COLO829 (cell line): ENCODE measurements around the gene KRT80.
"Not testable (repeated sequence)": the region's sequence is repeated elsewhere in the genome, so short reads cannot be mapped to it uniquely, and the experiment has no call there.

ENCODE experiments used
- DNase-seq: peaks from one replicate; pipeline ENCODE4 v3.0.0; 2012; ENCODE audit warnings: low spot score

Gene KRT80

DNA sequence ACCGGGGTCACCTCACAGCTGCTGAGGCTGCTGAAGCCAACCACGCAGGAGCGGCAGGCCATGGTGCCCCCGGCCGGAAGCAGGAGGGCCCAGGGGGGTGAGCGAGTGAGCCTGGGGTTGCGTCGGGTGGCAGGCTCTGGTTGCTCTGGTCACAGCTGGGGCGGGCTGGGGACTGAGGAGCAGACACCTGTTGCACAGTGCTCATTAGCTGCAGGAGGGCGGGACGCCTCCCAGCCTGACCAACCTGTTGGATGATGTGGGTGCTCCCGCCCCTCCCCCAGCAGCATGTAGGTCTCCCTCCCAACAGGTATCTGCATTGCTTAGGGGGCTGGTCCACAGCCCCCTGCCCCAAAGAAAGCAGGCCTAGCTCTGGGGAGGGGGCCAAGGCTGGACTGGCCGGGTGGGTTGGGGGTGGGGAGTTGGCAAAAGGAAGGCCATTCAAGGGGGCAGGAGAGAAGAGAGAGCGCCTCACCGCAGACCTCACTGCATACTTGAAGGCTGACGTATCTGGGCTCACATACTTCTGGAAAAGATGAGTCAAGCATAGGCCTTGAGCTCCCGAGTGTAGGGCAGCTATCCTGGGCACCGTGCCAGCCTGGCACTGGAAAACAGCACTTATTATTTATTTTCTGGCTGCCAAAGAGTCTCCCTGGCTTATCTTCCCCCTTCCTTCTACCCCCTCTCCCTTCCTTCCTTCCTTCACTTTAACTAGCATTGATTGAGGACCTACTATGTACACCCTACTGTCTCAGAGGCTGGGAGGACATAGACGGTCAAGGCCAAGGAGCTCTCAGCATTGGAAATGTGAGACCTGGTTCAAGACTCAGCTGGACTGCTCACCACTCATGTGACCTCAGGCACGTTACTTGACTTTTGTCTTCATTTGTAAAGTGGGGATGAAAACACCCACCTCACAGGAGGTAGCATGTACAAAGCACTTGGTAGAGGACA is at the start of gene KRT80:
KRT80 (minus strand) TSS at position 174 of the 951 bp plus-strand sequence; CDS start at position 62, 112 bp downstream.
- peak; percentile 99 for DNase-seq

DNA sequence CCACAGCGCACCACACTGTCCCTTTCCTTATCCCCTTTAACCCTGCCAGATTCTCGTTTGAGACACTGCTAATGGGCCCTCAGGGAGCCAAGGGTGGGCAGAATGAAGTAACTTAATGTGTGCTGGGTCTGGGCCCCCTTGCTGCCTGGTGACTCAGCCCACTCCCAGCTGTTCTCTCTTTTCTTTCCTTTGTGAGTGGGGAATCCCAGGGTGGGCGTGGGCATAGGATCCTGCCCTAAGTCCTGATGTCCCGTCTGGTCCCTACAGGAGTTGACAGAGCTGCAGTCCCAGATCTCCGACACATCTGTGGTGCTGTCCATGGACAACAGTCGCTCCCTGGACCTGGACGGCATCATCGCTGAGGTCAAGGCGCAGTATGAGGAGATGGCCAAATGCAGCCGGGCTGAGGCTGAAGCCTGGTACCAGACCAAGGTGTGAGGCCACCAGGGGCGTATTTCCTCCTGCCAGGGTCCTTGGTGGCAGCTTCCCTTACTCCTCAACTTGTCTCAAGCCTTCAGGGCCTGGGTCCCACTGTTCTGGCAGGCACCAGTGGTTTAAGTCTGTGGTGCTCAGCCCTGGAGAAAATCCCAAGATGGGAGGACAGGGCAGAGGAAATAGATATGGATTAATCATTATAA is 49.5 kb upstream of the KRT80 start:
- DNase-seq, result no peak

DNA sequence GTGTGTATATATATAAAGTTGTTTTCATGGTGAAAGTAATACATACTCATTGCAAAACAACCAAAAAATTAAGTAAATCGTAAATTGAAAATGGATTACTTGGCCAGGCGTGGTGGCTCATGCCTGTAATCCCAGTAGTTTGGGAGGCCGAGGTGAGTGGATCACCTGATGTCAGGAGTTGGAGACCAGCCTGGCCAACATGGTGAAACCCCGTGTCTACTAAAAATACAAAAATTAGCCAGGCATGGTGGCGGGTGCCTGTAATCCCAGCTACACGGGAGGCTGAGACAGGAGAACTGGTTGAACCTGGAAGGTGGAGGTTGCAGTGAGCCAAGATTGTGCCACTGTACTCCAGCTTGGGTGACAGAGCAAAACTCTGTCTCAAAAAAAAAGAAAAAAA is 48.4 kb upstream of the KRT80 start:
- not testable (repeated sequence) for DNase-seq

DNA sequence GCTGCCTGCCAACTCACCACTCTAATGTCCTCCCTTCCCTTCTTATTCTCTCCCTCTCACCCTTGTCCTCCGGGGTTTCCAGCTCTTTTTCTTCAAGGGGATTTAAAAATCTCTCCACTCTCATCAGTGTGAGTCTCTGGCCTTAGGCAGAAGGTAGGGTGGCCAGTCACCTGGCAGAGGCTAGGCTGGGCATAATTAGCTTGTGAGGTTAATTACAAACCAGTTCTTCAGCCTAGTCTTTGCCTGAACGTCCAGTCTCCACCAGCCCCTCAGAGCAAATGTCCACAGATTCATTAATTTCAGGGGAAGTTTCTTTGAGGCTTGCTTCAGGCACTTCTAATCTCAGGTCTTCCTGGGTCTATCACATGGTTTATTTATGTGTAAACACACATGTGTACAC is 48.0 kb upstream of the KRT80 start:
- no peak for DNase-seq

DNA sequence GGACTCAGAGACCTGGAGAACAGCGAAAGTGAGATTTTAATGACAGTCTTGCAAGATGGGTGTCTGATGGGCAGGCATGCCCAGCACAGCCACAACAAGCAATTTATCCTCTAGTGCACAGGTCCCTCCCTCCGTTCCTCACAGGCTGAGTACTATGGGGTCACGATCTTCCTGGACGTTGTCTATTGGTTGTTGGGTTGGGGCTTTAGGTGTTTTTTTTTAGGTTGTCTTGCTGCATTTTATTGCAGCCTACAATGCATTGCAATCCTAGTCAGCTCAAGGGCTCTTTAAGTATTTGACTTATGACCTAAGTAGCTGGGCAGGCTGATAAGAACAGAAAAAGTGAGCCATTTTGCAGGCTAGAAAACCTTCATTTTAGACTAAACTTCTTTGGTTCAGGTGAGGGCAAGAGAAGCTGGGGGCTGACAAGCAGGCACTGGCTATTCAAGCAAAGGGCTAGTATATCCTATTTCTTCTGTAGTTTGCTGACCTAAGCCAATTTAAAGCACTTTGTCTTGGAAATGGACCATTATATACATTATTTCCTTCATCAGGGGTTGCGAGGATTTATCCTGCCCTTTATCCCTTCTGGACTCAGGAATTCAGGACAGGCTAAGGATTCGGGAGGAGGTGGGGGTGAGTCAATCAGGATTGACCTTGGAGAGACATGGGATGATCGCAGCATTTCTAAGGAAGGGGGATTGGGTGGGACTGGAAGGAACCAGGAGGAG is 47.3 kb upstream of the KRT80 start:
- no peak for DNase-seq

DNA sequence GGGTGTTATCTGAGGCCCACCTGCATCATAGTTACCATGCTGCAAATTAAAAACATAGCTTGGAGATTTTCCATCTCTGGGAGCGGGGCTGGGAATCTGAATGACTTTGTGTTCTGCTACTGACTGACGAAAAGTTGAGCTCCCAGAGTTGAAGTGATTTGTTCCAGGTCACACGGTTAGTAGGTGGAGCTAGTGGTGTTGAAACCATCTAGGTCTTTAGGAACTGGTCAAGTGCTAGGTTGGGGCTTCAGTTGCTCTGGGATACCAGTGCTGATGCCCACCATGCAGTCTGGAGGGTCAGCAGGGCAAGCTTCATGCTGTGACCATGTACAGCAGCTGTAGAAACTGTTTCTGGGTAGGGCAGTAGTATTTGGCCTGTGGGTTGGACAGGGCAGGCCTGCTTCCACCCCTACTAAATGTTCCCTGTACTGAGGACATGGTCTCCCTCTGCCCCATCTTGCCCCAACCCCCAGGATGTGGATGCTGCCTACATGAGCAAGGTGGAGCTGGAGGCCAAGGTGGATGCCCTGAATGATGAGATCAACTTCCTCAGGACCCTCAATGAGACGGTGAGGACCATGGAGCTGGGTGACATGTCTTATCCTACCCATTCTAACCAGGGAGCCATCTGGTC is 46.5 kb upstream of the KRT80 start:
- no peak for DNase-seq

DNA sequence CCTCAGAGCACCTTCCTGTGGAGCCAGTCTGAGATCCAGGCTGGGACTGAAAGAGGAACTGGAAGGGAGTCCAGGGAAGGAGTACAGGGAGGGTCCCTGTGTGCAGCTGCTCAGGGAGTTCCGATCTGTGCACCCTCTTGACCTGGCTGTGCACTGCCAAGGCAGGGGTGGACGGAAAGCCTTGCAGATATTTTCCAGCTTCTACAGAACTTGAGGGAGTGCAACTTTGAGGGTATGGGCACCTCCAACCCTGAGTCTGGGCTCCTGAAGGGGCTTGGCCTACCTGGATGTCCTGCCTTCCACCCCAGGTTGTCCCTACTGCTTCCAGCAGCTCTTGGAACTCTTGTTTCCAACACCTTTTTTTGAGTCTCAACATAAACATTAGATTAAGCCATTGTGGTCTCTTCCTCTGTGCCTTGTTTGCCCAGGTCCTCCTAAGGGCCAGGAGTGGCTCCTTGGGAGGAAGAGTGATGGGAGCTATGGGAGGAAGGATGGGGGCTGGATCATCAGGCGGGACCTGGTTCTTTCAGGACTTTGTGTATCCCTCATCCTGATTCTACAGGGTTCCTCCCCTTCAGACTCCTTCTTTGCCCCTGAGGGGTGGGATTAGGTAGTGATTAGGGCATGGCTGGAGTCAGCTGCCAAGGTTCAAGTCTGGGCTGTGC is 44.7 kb upstream of the KRT80 start:
- DNase-seq, result no peak

DNA sequence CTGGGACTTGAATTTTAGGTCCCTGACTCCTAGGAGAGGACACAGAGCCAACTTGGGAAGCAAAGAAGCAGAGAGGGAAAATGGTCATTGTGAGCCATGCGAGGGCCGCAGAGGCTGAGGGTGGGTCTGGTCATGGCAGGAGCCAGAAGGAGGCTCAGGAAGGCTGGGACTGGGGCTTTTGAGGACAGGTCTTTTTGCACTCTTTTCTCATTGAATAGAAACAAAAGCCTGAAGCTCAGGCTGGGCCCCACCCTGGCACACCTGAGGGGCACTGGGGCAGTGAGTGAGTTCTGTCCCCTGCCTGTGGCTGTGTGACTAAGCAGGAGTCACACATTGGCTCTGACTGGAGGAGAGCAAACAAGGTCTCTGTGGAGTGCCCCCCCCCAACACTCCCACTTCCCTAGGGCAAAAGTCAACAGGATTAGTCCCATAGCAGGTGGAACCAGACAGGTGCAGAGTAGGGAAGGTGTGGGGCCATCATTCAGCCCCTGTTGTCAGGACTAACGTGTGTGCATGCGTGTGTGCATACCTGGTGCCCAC is 44.1 kb upstream of the KRT80 start:
- DNase-seq, result no peak

DNA sequence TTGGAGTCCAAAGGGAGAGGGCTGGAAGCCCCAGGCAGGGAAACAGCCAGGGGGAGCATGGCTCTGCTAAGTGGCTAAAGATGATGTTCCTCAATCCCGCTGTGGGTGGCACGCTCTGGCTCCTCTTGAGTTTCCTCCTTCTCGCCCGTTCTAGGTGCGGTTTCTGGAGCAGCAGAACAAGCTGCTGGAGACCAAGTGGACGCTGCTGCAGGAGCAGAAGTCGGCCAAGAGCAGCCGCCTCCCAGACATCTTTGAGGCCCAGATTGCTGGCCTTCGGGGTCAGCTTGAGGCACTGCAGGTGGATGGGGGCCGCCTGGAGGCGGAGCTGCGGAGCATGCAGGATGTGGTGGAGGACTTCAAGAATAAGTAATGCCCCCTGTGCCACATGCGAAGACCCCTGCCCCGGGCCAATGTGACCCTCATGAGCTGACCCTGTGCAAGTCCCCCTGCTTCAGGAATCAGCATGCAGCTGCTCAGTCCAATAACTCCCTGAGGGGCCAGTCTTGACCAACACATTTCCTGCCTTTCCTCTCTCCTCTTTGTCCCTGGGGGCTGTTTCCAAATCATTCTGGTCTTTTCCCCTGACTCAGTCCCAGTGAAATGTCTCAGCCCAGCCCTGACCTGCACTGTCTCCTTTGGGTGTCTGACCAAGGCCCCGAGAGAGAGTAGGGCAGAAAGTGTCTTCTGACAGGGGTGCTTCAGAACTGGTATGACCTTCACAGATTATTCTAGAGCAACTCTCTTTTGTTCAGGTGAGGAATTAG is 43.4 kb upstream of the KRT80 start:
- no peak for DNase-seq

DNA sequence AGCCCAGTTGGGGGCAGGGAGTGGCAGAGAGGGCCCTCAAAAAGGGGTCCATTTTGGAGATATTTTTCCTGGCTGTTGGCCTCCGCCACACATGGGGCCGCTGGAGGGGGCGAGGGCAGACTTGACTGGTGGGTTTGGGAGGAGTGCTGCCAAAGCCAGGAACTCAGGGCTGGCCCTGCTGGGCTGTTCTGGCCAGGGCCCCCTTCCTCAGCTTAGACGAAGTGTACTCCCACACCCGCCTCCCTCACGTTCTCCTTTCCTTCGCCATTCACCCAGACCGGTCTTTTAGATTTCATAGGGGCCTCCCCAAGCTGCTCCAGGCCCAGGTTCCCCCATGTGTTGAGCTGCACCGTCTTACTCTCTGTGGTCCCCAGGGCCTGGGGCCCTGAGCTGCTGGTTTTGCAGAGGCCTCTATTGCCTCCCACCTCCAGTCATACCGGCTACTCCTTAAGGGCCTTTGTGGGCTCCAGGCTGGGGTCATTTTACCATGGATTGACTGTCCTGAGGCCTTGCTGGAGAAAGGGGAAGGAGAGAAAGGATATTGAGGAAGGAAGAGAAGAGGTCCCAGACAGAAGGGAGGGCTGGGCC is 42.5 kb upstream of the KRT80 start:
- no peak for DNase-seq

DNA sequence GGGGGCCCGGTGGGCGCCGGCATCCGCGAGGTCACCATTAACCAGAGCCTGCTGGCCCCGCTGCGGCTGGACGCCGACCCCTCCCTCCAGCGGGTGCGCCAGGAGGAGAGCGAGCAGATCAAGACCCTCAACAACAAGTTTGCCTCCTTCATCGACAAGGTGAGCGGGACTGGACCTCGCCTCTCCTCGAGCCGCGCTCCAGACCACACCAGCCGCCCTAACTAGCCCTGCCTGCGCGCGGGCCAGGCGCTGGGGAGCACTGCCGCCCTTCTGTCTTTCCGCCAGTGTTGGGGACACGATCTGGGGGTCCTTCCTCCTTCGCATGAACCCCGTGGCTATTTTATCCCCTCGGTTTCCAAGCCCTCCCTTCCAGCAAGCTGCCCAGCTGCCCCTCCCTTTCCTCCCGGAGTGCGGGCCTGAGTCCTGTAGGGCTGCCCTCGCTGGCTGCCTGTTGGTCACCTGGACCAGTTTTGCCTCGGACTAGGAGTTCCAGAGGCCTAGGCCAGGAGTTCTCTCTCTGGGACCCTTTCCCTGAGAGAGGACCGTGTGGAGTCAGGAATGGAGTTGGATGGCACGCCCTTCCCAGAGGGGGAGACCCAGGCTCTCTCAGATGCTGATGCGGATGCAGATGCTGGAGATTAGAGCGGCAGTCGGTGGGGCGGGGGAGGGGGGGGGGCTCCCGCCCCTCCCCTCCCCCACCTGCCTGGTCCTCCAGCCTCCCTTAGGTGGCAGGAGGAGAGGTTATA is 41.8 kb upstream of the KRT80 start:
- no peak for DNase-seq

DNA sequence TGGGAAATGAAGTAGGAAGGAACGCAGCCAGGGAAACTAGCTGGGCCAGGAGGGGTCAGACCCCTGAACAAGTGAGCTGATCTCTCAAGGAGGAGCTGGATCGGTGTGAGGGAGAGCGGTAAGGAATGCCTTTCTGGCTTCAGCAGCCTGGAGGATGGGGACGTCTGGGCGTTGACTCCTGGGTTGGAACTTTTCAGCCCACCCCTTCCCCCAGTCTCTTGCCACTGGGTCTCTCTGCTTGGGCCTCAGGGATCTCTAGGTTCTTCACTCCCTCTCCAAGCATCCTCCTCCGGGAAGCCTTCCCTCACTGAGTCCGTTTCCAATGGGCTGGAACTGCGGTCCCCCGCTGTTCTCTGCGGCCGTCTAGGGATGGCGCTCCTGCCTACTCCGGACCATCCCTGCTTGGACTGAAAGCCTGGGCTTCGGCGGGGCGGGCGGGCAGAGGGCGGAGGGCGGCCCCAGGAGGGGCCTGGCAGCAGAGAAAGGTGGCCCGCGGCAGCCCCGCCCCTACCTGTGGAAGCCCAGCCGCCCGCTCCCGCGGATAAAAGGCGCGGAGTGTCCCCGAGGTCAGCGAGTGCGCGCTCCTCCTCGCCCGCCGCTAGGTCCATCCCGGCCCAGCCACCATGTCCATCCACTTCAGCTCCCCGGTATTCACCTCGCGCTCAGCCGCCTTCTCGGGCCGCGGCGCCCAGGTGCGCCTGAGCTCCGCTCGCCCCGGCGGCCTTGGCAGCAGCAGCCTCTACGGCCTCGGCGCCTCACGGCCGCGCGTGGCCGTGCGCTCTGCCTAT is 41.1 kb upstream of the KRT80 start, which contains the start of gene KRT7:
KRT7 (plus strand) TSS at position 570 of the 788 bp plus-strand sequence; CDS start at position 624, 54 bp downstream.
- no peak for DNase-seq

DNA sequence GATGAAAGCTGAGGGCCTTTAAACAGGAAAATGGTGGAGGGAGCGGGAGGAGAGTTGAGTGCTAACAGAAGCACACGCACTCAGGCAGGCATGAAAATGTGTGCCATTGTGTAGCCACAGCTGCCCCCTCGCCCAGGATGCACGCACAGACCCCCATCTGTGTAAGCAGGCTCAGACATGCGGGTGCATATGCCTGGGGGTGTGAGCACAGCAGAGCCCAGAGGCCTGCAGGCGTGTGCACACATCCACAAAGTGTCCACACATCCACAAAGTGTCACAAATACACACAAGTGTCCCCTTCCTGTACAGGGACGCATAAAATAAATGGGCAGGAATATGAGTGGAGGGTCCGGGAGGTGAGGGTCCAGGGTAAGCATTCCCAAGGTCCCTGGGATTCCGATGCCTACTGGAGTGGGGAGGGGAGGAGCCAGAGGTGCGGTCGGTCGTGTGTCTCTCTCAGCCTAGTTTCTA is 40.4 kb upstream of the KRT80 start:
- DNase-seq, result no peak

DNA sequence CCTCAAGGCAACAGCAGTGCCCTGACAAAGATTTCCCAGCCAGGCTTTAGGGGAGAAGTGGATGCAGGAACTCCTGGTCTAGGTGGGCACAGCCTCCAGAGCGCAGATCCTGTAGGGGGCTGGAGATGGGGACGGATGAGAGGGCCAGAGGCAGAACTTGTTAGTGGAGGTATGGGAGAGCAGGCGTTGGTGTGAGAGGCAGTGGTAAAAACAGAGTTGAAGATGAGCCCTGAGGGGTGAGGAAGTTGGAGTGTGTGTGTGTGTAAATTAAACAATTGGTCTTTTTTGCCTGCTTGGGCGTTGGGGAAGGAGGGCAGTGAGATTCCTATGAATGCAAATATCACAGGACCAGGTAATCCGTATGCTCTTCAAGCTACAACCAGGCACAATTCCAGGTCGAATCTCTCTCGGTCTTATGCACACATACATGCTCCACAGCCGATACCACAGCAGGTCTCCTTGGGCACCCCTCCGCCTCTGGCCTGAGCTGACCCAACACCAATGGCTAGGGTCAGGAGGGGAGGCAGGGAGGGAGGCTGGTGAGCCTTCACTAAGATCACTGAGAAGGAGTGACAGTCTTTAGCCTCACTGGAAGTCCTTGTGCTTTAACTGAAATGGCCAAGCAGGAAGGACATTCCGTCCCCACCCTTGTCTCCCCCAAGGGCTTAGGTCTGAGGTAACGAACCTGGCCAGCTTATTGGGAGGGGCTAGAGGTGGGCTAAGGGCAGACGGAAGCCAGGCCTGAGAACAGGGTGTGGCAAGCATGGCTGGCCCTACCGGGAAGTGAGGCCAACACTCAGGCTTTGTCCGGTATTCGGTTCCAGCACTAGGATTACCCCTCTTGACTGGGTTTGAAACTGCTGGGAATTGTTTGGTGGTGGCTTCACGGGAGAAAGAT is 39.7 kb upstream of the KRT80 start:
- DNase-seq, result no peak

DNA sequence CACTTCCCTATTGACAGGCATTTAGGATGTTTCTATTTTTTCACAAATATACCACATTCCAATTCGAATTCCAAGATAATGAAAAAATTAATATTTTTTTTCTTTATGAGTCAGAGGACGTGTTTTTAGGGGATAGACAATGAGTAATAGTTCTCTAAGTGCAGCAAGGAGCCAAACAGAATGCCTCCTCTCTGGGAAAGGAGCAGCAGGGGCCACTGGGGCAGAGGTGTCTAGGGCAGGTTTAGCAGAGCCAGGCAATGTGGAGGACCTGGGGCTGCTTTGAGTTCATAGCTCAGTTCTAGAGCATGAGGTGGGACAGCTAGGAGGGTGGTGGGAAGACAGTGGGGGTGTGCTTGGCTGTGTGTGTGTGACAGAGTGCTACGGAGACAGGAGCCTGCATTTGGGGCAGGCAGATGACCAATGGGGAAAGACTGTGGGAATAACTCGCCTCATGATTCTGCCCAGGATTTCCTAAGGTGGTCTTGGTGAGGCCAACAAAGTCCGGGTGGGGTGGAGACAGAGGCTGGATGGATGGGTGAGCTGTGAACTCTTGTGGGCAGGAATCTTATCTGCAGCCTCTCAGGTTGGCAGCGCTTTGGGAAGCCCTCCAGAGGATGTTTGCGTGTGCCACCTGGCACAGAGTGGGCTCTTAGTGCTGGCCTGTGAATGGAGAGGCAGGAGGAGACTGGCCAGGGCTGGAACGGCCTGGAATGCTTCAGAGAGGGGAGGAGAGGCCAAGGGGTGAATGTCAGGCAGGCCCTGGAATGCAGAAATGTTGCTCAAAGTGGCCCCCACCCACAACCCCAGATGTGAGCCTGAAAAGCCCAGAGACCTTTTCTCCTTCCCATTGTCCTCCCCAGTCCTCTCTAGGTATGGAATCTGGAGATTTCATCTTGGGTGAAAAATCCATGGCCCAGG is 38.8 kb upstream of the KRT80 start:
- no peak for DNase-seq

DNA sequence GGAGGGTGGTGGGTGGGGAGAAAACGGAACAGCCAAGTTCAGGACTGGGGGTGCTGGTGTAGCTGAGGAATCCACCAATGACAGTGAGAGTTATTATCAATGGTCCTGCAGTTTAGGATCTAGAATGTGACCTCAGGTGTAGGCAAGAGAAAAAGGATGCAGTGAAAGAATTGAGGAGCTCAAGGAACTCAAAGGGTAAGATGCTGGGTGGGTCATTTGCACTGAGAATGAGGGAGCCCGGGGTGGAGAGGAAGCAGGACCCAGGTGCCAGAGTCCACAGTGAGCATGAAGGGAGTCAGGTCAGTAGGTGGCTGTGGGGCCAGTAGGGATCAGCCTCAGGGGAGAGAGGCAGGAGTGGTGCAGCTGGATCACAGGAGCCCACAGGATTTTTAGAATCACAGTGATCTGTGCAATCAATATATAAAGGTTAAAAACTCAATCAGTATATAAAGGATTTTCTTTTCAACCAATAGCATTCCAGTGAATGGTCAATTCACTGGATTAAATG is 38.1 kb upstream of the KRT80 start:
- no peak for DNase-seq
